Peyer's patch (tissue), 4 donors: ENCODE results near the gene ZNF135. TPM values are rescaled to one million over a fixed set of nuclear protein-coding genes. Genes with fewer than 3 reads are reported as not detected.

Source experiments
- DNase-seq, 3 donors: peaks; one replicate each; pipeline ENCODE4 v3.0.0-alpha.2; 2017 to 2019
- H3K27ac ChIP-seq, 4 donors: fragments of 200-600 bp; sonication (generic); one replicate each; pipeline ENCODE4 v1.5.1; 2016 to 2019
- H3K27me3 ChIP-seq, 2 donors: fragments of 200-600 bp; sonication (generic); one replicate each; pipeline ENCODE4 v1.5.1; 2019
- H3K36me3 ChIP-seq, 3 donors: fragments of 200-600 bp; sonication (generic); one replicate each; pipeline ENCODE4 v1.5.1; 2016 to 2019
- H3K4me1 ChIP-seq, 4 donors: fragments of 200-600 bp; sonication (generic); one replicate each; pipeline ENCODE4 v1.5.1; 2016 to 2019
- H3K4me3 ChIP-seq, 4 donors: fragments of 200-600 bp; sonication (generic); 1 replicate in 3 of 4; 2 replicates in 1 of 4; pipeline ENCODE4 v1.5.1; 2016 to 2019; ENCODE audit warnings: mild to moderate bottlenecking in 1 of 4
- H3K9me3 ChIP-seq, 4 donors: fragments of 200-600 bp; sonication (generic); one replicate each; pipeline ENCODE4 v1.5.1; 2016 to 2019; ENCODE audit warnings: mild to moderate bottlenecking in 1 of 4
- POLR2A ChIP-seq, 2 donors: fragments of 450-650 bp; IDR thresholded peaks; one replicate each; pipeline ENCODE4 v1.5.1; 2017; ENCODE audit warnings: antibody characterized with exemption in 2 of 2, mild to moderate bottlenecking in 2 of 2, moderate library complexity in 2 of 2
- total RNA-seq, 4 donors: library from RNA; depleted of rRNA; stranded (reverse); fragments of >200 nt; gene quantifications; one replicate each; pipeline ENCODE4 v1.1.0, GENCODE V29; 2016
- TF ChIP-seq, protein P1 (sequence below), 6 experiments: fragments of 450-650 bp in 4 of 6; fragments of 200-600 bp in 2 of 6; sonication (generic) in 1 of 6; IDR thresholded peaks; one replicate each; pipeline ENCODE4 v1.5.1; 2017 to 2019; ENCODE audit warnings: antibody characterized with exemption in 6 of 6, mild to moderate bottlenecking in 3 of 6, moderate library complexity in 1 of 6

ZNF135 gene
- total RNA-seq, 4 donors from 2014 or later: 1.2 to 6.6 (median 4.0) TPM

DNA sequence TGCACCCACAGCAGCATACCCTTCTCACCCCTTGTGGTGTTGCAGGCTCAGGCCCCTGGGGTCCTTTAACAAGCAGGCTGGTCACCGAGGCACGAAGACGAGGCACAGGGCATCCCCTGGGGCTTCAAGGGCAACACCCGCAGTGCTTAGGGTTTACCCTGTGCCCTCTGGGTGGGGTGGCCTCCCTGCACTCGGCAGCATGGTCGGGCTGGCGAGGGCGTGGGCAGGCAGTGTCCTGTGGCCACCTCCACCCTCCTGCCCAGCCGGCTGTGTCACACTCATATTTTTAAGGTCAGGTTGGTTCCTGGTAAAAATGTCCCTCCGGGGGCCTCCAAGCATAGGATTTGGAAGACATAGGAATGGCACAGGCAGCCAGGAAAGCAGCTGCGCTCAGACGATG, 11.4 kb upstream of the ZNF135 start:
- DNase-seq: no peak
- Histone ChIP-seq H3K4me1 (no peaks in the 10 kb centered on the region), H3K4me3 (no peak overlapping the region), H3K9me3 (peaks cover 0 to 59% (median 20%) of the 10 kb centered on the region in 4 donors), H3K27ac (no peak overlapping the region), H3K27me3 (no peaks in the 10 kb centered on the region), H3K36me3 (no peaks in the 10 kb centered on the region)
- TF ChIP-seq, protein P1, sequence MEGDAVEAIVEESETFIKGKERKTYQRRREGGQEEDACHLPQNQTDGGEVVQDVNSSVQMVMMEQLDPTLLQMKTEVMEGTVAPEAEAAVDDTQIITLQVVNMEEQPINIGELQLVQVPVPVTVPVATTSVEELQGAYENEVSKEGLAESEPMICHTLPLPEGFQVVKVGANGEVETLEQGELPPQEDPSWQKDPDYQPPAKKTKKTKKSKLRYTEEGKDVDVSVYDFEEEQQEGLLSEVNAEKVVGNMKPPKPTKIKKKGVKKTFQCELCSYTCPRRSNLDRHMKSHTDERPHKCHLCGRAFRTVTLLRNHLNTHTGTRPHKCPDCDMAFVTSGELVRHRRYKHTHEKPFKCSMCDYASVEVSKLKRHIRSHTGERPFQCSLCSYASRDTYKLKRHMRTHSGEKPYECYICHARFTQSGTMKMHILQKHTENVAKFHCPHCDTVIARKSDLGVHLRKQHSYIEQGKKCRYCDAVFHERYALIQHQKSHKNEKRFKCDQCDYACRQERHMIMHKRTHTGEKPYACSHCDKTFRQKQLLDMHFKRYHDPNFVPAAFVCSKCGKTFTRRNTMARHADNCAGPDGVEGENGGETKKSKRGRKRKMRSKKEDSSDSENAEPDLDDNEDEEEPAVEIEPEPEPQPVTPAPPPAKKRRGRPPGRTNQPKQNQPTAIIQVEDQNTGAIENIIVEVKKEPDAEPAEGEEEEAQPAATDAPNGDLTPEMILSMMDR (IDR thresholded peaks at IDR 0.05): no peak

DNA sequence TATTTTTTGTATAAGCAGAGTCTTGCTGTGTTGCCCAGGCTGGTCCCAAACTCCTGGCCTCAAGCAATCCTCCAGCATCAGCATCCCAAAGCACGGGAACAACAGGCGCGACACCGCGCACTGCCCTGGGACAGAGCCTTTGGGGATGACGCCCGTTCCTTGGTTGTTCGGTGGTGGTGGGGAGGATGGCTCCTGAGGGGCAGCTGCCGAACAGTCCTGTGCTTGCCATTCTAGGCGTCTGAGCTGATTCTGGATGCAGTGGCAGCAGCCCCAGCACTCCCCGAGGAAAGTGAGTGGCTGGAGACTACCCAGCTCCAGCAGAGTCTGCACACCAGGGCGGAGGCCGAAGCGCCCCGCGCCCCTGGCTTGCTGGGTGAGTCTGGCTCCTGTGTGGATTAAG, 6.8 kb upstream of the ZNF135 start:
- no peak overlapping the region for H3K4me3 ChIP-seq
- H3K27me3 ChIP-seq: no peaks in the 10 kb centered on the region
- H3K4me1 ChIP-seq: no peaks in the 10 kb centered on the region
- DNase-seq: no peak
- H3K36me3 ChIP-seq: no peaks in the 10 kb centered on the region
- no peak for TF ChIP-seq POLR2A (IDR thresholded peaks at IDR 0.05)
- TF ChIP-seq, protein P1 (IDR thresholded peaks at IDR 0.05): no peak
- H3K27ac ChIP-seq: no peak overlapping the region
- peaks cover 0 to 40% (median 10%) of the 10 kb centered on the region in 4 donors for H3K9me3 ChIP-seq

DNA sequence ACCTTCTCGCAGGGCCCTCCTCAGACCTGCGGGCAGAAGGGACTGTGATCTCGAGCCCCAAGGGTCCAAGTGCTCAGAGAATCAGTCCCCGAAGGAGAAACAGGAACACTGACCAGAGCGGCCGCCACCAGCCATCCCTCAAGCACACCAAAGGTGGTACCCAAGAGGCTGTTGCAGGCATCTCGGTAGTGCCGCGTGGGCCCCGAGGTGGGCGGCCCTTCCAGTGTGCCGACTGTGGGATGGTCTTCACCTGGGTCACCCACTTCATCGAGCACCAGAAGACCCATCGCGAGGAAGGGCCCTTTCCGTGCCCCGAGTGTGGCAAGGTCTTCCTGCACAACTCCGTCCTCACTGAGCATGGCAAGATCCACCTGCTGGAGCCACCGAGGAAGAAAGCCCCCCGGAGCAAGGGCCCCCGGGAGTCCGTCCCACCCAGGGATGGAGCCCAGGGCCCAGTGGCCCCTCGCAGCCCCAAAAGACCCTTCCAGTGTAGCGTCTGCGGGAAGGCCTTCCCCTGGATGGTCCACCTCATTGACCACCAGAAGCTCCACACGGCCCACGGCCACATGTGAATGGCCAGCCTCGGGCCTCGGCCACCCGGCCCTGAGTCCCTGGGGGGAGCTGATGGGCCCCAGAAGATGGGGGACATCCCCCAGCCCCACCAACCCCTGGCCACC, 5.5 kb upstream of the ZNF135 start:
- TF ChIP-seq, protein P1 (IDR thresholded peaks at IDR 0.05): no peak
- Histone ChIP-seq H3K4me3 (no peak overlapping the region), H3K27me3 (no peaks in the 10 kb centered on the region), H3K4me1 (no peaks in the 10 kb centered on the region), H3K36me3 (no peaks in the 10 kb centered on the region), H3K9me3 (peaks cover 0 to 36% (median 7%) of the 10 kb centered on the region in 4 donors), H3K27ac (no peak overlapping the region)
- DNase-seq: no peak

DNA sequence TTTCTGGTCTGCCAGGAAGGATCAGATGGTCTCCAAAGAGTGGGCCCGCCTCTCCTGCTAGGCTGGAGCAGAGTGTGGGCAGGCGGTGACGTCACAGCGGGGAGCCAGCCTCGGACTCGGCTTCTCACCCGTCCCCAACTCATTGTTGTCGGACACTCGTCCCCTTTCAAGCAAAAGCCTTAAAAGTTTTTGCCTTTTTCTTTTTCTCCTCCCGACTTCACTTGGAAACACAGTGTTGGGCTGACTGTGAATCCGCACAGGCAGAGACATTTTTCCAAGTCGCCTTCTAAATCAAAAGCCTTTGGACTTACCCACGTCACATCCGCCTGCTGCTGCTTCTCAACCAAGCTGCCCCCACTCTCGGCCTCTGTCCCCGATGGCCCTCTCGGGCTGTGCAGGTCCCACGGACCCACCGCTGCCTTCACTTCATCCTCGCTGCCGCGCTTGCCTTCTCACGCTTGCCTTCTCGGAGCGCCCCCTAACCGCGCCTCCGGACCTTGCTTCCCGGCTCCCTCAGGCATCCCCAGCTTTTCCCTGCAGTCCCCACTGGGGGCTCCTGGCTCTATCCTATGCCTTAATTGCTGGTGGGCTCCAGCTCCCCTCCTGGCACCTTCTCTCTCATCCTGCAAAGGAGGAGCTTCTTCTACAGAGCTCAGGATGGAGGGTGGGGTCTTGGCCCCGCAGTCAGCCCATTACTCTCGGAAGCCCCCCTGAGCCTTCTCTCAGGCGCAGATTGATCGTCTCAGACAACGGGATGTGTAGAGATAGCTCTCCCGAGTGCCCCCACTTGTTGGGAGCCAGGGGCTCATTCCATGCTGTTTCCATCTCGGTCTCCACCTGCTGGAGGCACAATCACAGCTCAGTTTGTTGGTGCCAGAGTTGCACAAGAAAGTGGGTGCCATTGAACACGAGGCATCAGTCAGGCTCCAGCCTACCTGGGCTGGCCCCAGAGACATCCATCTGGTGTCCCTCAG, 3.9 kb upstream of the ZNF135 start:
- TF ChIP-seq, protein P1 (IDR thresholded peaks at IDR 0.05): no peak
- no peak for TF ChIP-seq POLR2A (IDR thresholded peaks at IDR 0.05)
- Histone ChIP-seq H3K4me1 (no peaks in the 10 kb centered on the region), H3K9me3 (peaks cover 0 to 44% (median 10%) of the 10 kb centered on the region in 4 donors), H3K36me3 (no peaks in the 10 kb centered on the region), H3K27me3 (no peaks in the 10 kb centered on the region), H3K4me3 (peak overlapping the region in 2 of 4 donors; percentile 25 to 38), H3K27ac (peak overlapping the region in 2 of 4 donors; percentile 44 to 61)
- DNase-seq: no peak

DNA sequence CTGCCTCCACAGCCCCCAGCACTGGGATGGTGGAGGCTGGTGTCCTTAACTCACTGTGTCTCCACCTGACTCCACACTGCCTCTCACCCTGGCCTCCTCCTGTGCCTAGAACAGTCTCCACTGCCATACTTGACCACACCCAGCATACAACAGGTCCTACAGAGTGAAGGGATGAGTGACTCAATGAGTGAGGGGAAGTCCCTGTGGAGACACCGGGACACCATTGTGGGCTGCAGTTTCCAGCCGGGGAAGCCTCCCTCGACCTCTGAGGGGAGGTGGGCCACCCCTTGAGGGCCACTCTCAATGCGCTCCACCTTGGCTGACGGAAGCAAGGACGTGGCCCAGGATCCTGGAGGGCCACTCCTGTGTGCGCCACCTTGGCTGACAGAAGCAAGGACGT, 2.8 kb upstream of the ZNF135 start:
- no peak for DNase-seq
- no peaks in the 10 kb centered on the region for H3K4me1 ChIP-seq
- no peaks in the 10 kb centered on the region for H3K27me3 ChIP-seq
- no peak overlapping the region for H3K4me3 ChIP-seq
- peaks cover 0 to 36% (median 11%) of the 10 kb centered on the region in 4 donors for H3K9me3 ChIP-seq
- H3K36me3 ChIP-seq: no peaks in the 10 kb centered on the region
- TF ChIP-seq, protein P1 (IDR thresholded peaks at IDR 0.05): no peak
- no peak for TF ChIP-seq POLR2A (IDR thresholded peaks at IDR 0.05)
- no peak overlapping the region for H3K27ac ChIP-seq
